SK-N-SH (cell line): Measurements from ENCODE around the gene SRRM2. TPM values are rescaled to one million over a fixed set of nuclear protein-coding genes. Genes with fewer than 3 reads are reported as not detected.

Experiments used
- CTCF ChIA-PET: fragments of 300-600, 350-600 bp; formaldehyde crosslinking; extraction: SDS; loops from one replicate; lab custom pipeline; 2021; lab: Yijun Ruan, JAX
- POLR2A ChIA-PET: fragments of 350-600 bp; sonication (Branson Sonifier 250); formaldehyde crosslinking; extraction: SDS; loops from one replicate; lab custom pipeline; 2020; ENCODE audit warnings: antibody characterized with exemption, inconsistent platforms; lab: Yijun Ruan, JAX
- DNase-seq: peaks from one replicate; pipeline ENCODE4 v3.0.0; 2012
- H2AFZ ChIP-seq: fragments of 200-600 bp; sonication (generic); 2 replicates; pipeline ENCODE4 v1.8.1; 2016; ENCODE audit warnings: antibody characterized with exemption, mild to moderate bottlenecking, low read depth
- H3F3A ChIP-seq: fragments of 200-600 bp; sonication (generic); replicated peaks from 2 replicates; pipeline ENCODE3; 2016; ENCODE audit warnings: antibody characterized with exemption, mild to moderate bottlenecking; ENCODE audit not compliant: insufficient read depth
- H3K27ac ChIP-seq, 2 experiments: fragments of 200-500 bp in 1 of 2; fragments of 200-600 bp in 1 of 2; sonication (Bioruptor generic) in 1 of 2; sonication (generic), shearing (Covaris generic) in 1 of 2; 2 replicates each; pipeline versions ENCODE4 v1.5.1 to v1.6.1; 2014 to 2016; ENCODE audit warnings: low read depth in 2 of 2, inconsistent platforms in 1 of 2, low read length in 1 of 2, mild to moderate bottlenecking in 1 of 2, mixed read lengths in 1 of 2
- H3K27me3 ChIP-seq: fragments of 200-600 bp; sonication (generic), shearing (Covaris generic); 2 replicates; pipeline ENCODE4 v1.6.1; 2016; ENCODE audit warnings: mixed run types; ENCODE audit not compliant: insufficient read depth
- H3K36me3 ChIP-seq, 2 experiments: fragments of 200-500 bp in 1 of 2; fragments of 200-600 bp in 1 of 2; sonication (Bioruptor generic) in 1 of 2; sonication (generic) in 1 of 2; replicated peaks in 1 of 2; 2 replicates each; pipeline versions ENCODE3 to v1.5.1; 2014 to 2016; ENCODE audit warnings: low read length in 1 of 2, mild to moderate bottlenecking in 1 of 2; ENCODE audit not compliant: insufficient read depth in 2 of 2, control insufficient read depth in 1 of 2
- H3K4me1 ChIP-seq, 2 experiments: fragments of 200-500 bp in 1 of 2; fragments of 200-600 bp in 1 of 2; sonication (Bioruptor generic) in 1 of 2; sonication (generic), shearing (Covaris generic) in 1 of 2; 2 replicates each; pipeline versions ENCODE4 v1.5.1 to v1.6.1; 2014 to 2016; ENCODE audit warnings: low read depth in 1 of 2, low read length in 1 of 2, mixed run types in 1 of 2; ENCODE audit not compliant: insufficient read depth in 2 of 2, control insufficient read depth in 1 of 2
- H3K4me2 ChIP-seq: fragments of 200-600 bp; sonication (generic), shearing (Covaris generic); 2 replicates; pipeline ENCODE4 v1.6.1; 2017; ENCODE audit warnings: mixed run types
- H3K4me3 ChIP-seq, 2 experiments: fragments of 200-500 bp in 1 of 2; fragments of 200-600 bp in 1 of 2; sonication (Bioruptor generic) in 1 of 2; sonication (generic), shearing (Covaris generic) in 1 of 2; 2 replicates each; pipeline versions ENCODE4 v1.5.1 to v1.8.1; 2014 to 2016; ENCODE audit warnings: low read depth in 2 of 2, inconsistent platforms in 1 of 2, low read length in 1 of 2, mild to moderate bottlenecking in 1 of 2, mixed read lengths in 1 of 2, moderate library complexity in 1 of 2
- H3K79me2 ChIP-seq: fragments of 200-600 bp; sonication (generic); 2 replicates; pipeline ENCODE4 v1.8.1; 2017; ENCODE audit warnings: mild to moderate bottlenecking; ENCODE audit not compliant: insufficient read depth
- H3K9ac ChIP-seq: fragments of 200-600 bp; sonication (generic); 2 replicates; pipeline ENCODE4 v1.6.1; 2017; ENCODE audit warnings: mixed run types
- H3K9me2 ChIP-seq: fragments of 200-600 bp; sonication (generic); 2 replicates; pipeline ENCODE4 v1.6.1; 2017; ENCODE audit warnings: mixed run types
- H3K9me3 ChIP-seq: fragments of 200-600 bp; sonication (generic); 2 replicates; pipeline ENCODE4 v1.6.1; 2017; ENCODE audit warnings: mixed run types, mild to moderate bottlenecking, moderate library complexity
- H4K20me1 ChIP-seq: fragments of 200-600 bp; sonication (generic); 2 replicates; pipeline ENCODE4 v1.6.1; 2017; ENCODE audit warnings: mild to moderate bottlenecking, mixed run types; ENCODE audit not compliant: insufficient read depth
- CTCF ChIP-seq: fragments of 200-600 bp; sonication (generic); IDR thresholded peaks from 2 replicates; pipeline ENCODE4 v1.6.1; 2017; ENCODE audit warnings: antibody characterized with exemption, mild to moderate bottlenecking, moderate library complexity
- EZH2phosphoT487 ChIP-seq: fragments of 200-600 bp; sonication (generic); IDR thresholded peaks from 2 replicates; pipeline ENCODE4 v1.6.1; 2017; ENCODE audit warnings: low read depth, mixed run types, mild to moderate bottlenecking, antibody characterized with exemption, moderate library complexity, borderline replicate concordance
- FOSL2 ChIP-seq: IDR thresholded peaks from 2 replicates; pipeline ENCODE4 v1.4.0; 2012; ENCODE audit warnings: low read depth, mild to moderate bottlenecking, moderate library complexity, borderline replicate concordance
- FOXM1 ChIP-seq: IDR thresholded peaks from 2 replicates; pipeline ENCODE4 v1.4.0; 2012; ENCODE audit warnings: low read depth, mild to moderate bottlenecking
- GABPA ChIP-seq: IDR thresholded peaks from 2 replicates; pipeline ENCODE4 v1.4.0; 2012; ENCODE audit warnings: low read depth, mild to moderate bottlenecking
- MEF2A ChIP-seq: IDR thresholded peaks from 2 replicates; pipeline ENCODE4 v1.4.0; 2012; ENCODE audit warnings: low read depth, borderline replicate concordance
- POLR2AphosphoS5 ChIP-seq: IDR thresholded peaks from 2 replicates; pipeline ENCODE4 v1.6.1; 2012; ENCODE audit warnings: low read depth, low read length
- RFX5 ChIP-seq: IDR thresholded peaks from 2 replicates; pipeline ENCODE4 v1.6.1; 2012; ENCODE audit warnings: mild to moderate bottlenecking, improper control_type of control experiment, low read length
- RXRA ChIP-seq: IDR thresholded peaks from 2 replicates; pipeline ENCODE4 v1.4.0; 2012; ENCODE audit warnings: low read depth, mild to moderate bottlenecking, borderline replicate concordance
- SMC3 ChIP-seq: IDR thresholded peaks from 2 replicates; pipeline ENCODE4 v1.6.1; 2012; ENCODE audit warnings: low read depth, low read length, improper control_type of control experiment
- TCF12 ChIP-seq: IDR thresholded peaks from 2 replicates; pipeline ENCODE4 v1.4.0; 2012
- USF2 ChIP-seq: fragments of 150-350 bp; IDR thresholded peaks from 2 replicates; pipeline ENCODE4 v1.6.1; 2017; ENCODE audit warnings: antibody characterized with exemption, low read length, low read depth, borderline replicate concordance
- YY1 ChIP-seq: IDR thresholded peaks from 2 replicates; pipeline ENCODE4 v1.4.0; 2012; ENCODE audit warnings: low read depth, mild to moderate bottlenecking
- ZBTB33 ChIP-seq: IDR thresholded peaks from 2 replicates; pipeline ENCODE4 v1.4.0; 2012; ENCODE audit warnings: low read depth, borderline replicate concordance
- WGBS: methylation state at CpG from one replicate; pipeline ENCODE4 v1.1.6; 2017; ENCODE audit warnings: low lambda C conversion rate; 5-methylcytosine and 5-hydroxymethylcytosine counted together
- polyA plus RNA-seq, 3 experiments: library from polyadenylated mRNA; depleted of rRNA; stranded (reverse); fragments of >200 nt; gene quantifications; 2 replicates each; pipeline ENCODE4 v1.2.3, GENCODE V29; 2012

SRRM2 gene
- polyA plus RNA-seq, 1 of the 3 experiments (the other 2 are of a cell fraction) = 143 TPM

GRCh38 chr16:2745116-2745890 lies 7.1 kb upstream of the SRRM2 start:
- no peak overlapping the region for H3K4me2 ChIP-seq
- H4K20me1 ChIP-seq = no peaks in the 10 kb centered on the region
- 79% methylated on average over 10 of the region's 15 CpGs for WGBS
- no peak overlapping the region for H3K9ac ChIP-seq
- H3K36me3 ChIP-seq = no peaks in the 10 kb centered on the region
- H2AFZ ChIP-seq = no peak overlapping the region
- no peaks in the 10 kb centered on the region for H3K9me2 ChIP-seq
- H3F3A ChIP-seq = no peaks in the 10 kb centered on the region
- no peaks in the 10 kb centered on the region for H3K9me3 ChIP-seq
- POLR2A ChIA-PET = no interaction called here
- no peak overlapping the region for H3K4me3 ChIP-seq
- H3K79me2 ChIP-seq = no peaks in the 10 kb centered on the region
- no peak for DNase-seq
- CTCF ChIA-PET = interaction anchor here (1.5 kb wide), 1 partner anchor 123 kb away, joined by 5 read pairs; no protein-coding TSS in a partner anchor
- no peak for TF ChIP-seq RFX5
- TF ChIP-seq FOXM1 = no peak
- TF ChIP-seq RXRA = no peak
- TF ChIP-seq CTCF = no peak
- no peak for TF ChIP-seq TCF12
- TF ChIP-seq USF2 = no peak
- no peak for TF ChIP-seq SMC3
- H3K27me3 ChIP-seq = no peaks in the 10 kb centered on the region
- H3K4me1 ChIP-seq = no peaks in the 10 kb centered on the region
- no peak overlapping the region for H3K27ac ChIP-seq

- Histone ChIP-seq H3K27me3 (no peaks in the 10 kb centered on the region), H3K79me2 (peaks cover 5% of the 10 kb centered on the region; the same call in 1 of the 2 replicates), H3F3A (no peaks in the 10 kb centered on the region), H3K27ac (no peak overlapping the region), H3K4me2 (no peak overlapping the region), H3K9me2 (no peaks in the 10 kb centered on the region), H3K9ac (no peak overlapping the region), H3K9me3 (no peaks in the 10 kb centered on the region), H3K4me1 (peaks cover 0 to 3% of the 10 kb centered on the region in 2 experiments; a peak in 1 of 4 replicates), H4K20me1 (no peaks in the 10 kb centered on the region), H3K36me3 (no peaks in the 10 kb centered on the region), H2AFZ (no peak overlapping the region), H3K4me3 (no peak overlapping the region)
- WGBS = 85% methylated on average over 6 of the region's 9 CpGs
- no peak for TF ChIP-seq ZBTB33
- no peak for TF ChIP-seq MEF2A
- TF ChIP-seq POLR2AphosphoS5 = no peak
- TF ChIP-seq GABPA = no peak
- no peak for TF ChIP-seq EZH2phosphoT487
- TF ChIP-seq FOSL2 = no peak
- no peak for TF ChIP-seq YY1
- TF ChIP-seq TCF12 = no peak
- ChIA-PET POLR2A (no interaction called here), CTCF (interaction anchor here (1.5 kb wide), 1 partner anchor 122 kb away, joined by 5 read pairs; no protein-coding TSS in a partner anchor)
- DNase-seq = no peak
These were observed 6.5 kb upstream of the SRRM2 start for GRCh38 chr16:2745961-2746360.
